ENCODE measurements around the gene TAF1D. TPM values are rescaled to one million over a fixed set of nuclear protein-coding genes. Genes with fewer than 3 reads are reported as not detected.
"Not testable (repeated sequence)": the region's sequence is repeated elsewhere in the genome, so short reads cannot be mapped to it uniquely, and the experiment has no call there.

The TAF1D gene
- total and polyA plus RNA-seq, 10 of the 15 experiments (the other 5 are each of a cell fraction or from before 2014, with no cell fraction given) = 101 to 314 (median 199) TPM

GRCh38 chr11:93746101-93746500 lies 4.8 kb upstream of the TAF1D start:
- no peak overlapping the region for H3K4me2 ChIP-seq (ENCODE audit: control insufficient read depth, insufficient read depth)
- intact Hi-C loops (cut with micrococcal nuclease; ENCODE audit: unreplicated experiment) (no loop called here), in situ Hi-C loops (cut with MboI) (no loop called here)
- no peak overlapping the region for H3K9ac ChIP-seq (ENCODE audit: control insufficient read depth, insufficient read depth, low read length)
- ChIA-PET POLR2A (no interaction called here), SMC1A (ENCODE audit: uncharacterized antibody, unreplicated experiment) (interaction anchor here (2.7 kb wide), 1 partner anchor 13 kb away, joined by 7 read pairs; no protein-coding TSS in a partner anchor), CTCF (no interaction called here), RAD21 (ENCODE audit: unreplicated experiment) (interaction anchor here (1.2 kb wide), 1 partner anchor 38 kb away, joined by 3 read pairs; the partner anchor contains the start of gene MED17)
- 100% methylated on average over 2 of the region's 2 CpGs for WGBS (ENCODE audit: insufficient coverage, insufficient replicate concordance, low lambda C conversion rate, missing lambda C conversion rate)
- no peak for FAIRE-seq
- BruUV-seq (replicated peaks) = no TSS peak
- ATAC-seq = no peak
- DNase-seq (ENCODE audit: low read depth, low spot score) = no peak
- no peaks in the 10 kb centered on the region for H4K20me1 ChIP-seq (ENCODE audit: control insufficient read depth, insufficient read depth)
- H3K27ac ChIP-seq (ENCODE audit: control insufficient read depth, insufficient read depth) = no peak overlapping the region
- H2AFZ ChIP-seq (ENCODE audit: control insufficient read depth, low read depth, low read length) = no peak overlapping the region
- peaks cover 0 to 2% of the 10 kb centered on the region in 2 experiments; a peak in 1 of 4 replicates for H3K36me3 ChIP-seq (ENCODE audit: control insufficient read depth in 2 of 2, insufficient read depth in 2 of 2, low read length in 1 of 2)
- no peak overlapping the region for H3K4me3 ChIP-seq
- H3K9me3 ChIP-seq (replicated peaks; ENCODE audit: control insufficient read depth, insufficient read depth, low read length) = no peaks in the 10 kb centered on the region
- no peaks in the 10 kb centered on the region for H3K27me3 ChIP-seq (replicated peaks in 1 of 2; ENCODE audit: control insufficient read depth in 2 of 2, insufficient read depth in 2 of 2, low read length in 1 of 2)
- no peaks in the 10 kb centered on the region for H3K4me1 ChIP-seq (ENCODE audit: control insufficient read depth, insufficient read depth, low read length)
- TF ChIP-seq EZH2 (IDR thresholded peaks at IDR 0.05; ENCODE audit: borderline replicate concordance, control insufficient read depth, low read depth, low read length) = no peak
- peaks cover 24% of the 10 kb centered on the region for H3K79me2 ChIP-seq (ENCODE audit: control insufficient read depth, insufficient read depth, low read length)

- H3K27ac ChIP-seq (ENCODE audit: control insufficient read depth, insufficient read depth); H3K4me1 ChIP-seq (ENCODE audit: control insufficient read depth, insufficient read depth, low read length); H3K4me3 ChIP-seq; H3K9me3 ChIP-seq (replicated peaks; ENCODE audit: control insufficient read depth, insufficient read depth, low read length); H4K20me1 ChIP-seq (ENCODE audit: control insufficient read depth, insufficient read depth); DNase-seq (ENCODE audit: low read depth, low spot score); FAIRE-seq; POLR2A ChIA-PET; intact Hi-C loops (cut with micrococcal nuclease; ENCODE audit: unreplicated experiment); H3K27me3 ChIP-seq (replicated peaks in 1 of 2; ENCODE audit: control insufficient read depth in 2 of 2, insufficient read depth in 2 of 2, low read length in 1 of 2); BruUV-seq (replicated peaks); H2AFZ ChIP-seq (ENCODE audit: control insufficient read depth, low read depth, low read length); H3K9ac ChIP-seq (ENCODE audit: control insufficient read depth, insufficient read depth, low read length); ATAC-seq; in situ Hi-C loops (cut with MboI); H3K4me2 ChIP-seq (ENCODE audit: control insufficient read depth, insufficient read depth); H3K36me3 ChIP-seq (ENCODE audit: control insufficient read depth in 2 of 2, insufficient read depth in 2 of 2, low read length in 1 of 2): not testable (repeated sequence)
- 89% methylated on average over 12 of the region's 12 CpGs for WGBS (ENCODE audit: insufficient coverage, insufficient replicate concordance, low lambda C conversion rate, missing lambda C conversion rate)
- ChIA-PET RAD21 (ENCODE audit: unreplicated experiment) (interaction anchor here (1.2 kb wide), 1 partner anchor 39 kb away, joined by 3 read pairs; the partner anchor contains the start of gene MED17), CTCF (interaction anchor here (0.6 kb wide), 1 partner anchor 120 kb away, joined by 3 read pairs; no protein-coding TSS in a partner anchor), SMC1A (ENCODE audit: uncharacterized antibody, unreplicated experiment) (interaction anchor here (1.0 to 2.7 kb wide), 2 partner anchors 11 to 12 kb away, joined by 4 to 7 read pairs; no protein-coding TSS in a partner anchor)
- TF ChIP-seq MLLT1 (IDR thresholded peaks at IDR 0.05) (0 out of 2 replicates have a peak, but pooled peaks have one; percentile 24), IKZF2 (IDR thresholded peaks at IDR 0.05) (0 out of 4 replicates have a peak, but pooled peaks of 1 of the 2 experiments have one; percentile 15)
- peaks cover 33% of the 10 kb centered on the region for H3K79me2 ChIP-seq (ENCODE audit: control insufficient read depth, insufficient read depth, low read length)
Observed at GRCh38 chr11:93745005-93745755, 3.9 kb upstream of the TAF1D start.

Measured in GM12878 (cell line).